ENCODE results near the gene CBL.

The CBL gene

GRCh38 chr11:119282495-119282894 lies 76.4 kb downstream of the CBL start:
- no peak for DNase-seq (ENCODE audit: low read depth)
- TF ChIP-seq, protein P1, sequence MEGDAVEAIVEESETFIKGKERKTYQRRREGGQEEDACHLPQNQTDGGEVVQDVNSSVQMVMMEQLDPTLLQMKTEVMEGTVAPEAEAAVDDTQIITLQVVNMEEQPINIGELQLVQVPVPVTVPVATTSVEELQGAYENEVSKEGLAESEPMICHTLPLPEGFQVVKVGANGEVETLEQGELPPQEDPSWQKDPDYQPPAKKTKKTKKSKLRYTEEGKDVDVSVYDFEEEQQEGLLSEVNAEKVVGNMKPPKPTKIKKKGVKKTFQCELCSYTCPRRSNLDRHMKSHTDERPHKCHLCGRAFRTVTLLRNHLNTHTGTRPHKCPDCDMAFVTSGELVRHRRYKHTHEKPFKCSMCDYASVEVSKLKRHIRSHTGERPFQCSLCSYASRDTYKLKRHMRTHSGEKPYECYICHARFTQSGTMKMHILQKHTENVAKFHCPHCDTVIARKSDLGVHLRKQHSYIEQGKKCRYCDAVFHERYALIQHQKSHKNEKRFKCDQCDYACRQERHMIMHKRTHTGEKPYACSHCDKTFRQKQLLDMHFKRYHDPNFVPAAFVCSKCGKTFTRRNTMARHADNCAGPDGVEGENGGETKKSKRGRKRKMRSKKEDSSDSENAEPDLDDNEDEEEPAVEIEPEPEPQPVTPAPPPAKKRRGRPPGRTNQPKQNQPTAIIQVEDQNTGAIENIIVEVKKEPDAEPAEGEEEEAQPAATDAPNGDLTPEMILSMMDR (conservative IDR thresholded peaks at IDR 0.05; ENCODE audit: control insufficient read depth, insufficient read depth, low read depth, low read length): no peak
- no peak overlapping the region for H3K4me3 ChIP-seq (ENCODE audit: control insufficient read depth, low read depth, low read length)

DNA sequence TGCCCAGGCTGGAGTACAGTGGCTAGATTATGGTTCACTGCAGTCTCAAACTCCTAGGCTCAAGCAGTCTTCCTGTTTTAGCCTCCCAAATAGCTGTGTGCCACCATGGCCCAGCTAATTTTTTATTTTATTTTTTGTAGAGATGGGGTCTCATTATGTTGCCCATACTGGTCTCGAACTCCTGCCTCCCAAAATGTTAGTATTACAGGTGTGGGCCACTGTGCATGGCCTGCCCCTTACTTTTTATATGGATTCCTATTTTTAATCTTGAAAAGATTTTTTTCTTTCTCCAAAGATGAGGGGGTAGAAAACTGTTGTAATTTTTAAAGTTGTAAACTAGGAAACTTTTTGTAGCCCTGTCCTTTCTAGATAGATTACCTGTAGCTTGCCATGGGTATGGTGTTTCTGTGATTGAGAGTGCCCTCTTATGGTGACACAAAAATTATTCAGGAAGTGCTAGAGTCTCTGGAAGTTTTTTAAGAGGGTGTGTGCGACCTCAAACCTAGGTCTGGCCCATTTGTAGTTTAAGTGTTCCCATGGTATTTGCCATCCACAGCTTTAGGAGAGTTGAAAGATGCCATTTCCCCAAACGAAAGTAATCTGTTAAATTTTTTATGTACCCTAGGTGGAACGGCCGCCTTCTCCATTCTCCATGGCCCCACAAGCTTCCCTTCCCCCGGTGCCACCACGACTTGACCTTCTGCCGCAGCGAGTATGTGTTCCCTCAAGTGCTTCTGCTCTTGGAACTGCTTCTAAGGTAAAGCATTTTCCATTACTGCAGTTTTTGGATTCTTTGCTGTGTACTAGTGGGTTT lies 78.4 kb downstream of the CBL start:
- TF ChIP-seq, protein P1 (conservative IDR thresholded peaks at IDR 0.05; ENCODE audit: control insufficient read depth, insufficient read depth, low read depth, low read length): peak; percentile 46
- H3K4me3 ChIP-seq (ENCODE audit: control insufficient read depth, low read depth, low read length): no peak overlapping the region
- peak; percentile 51 for DNase-seq (ENCODE audit: low read depth)

DNA sequence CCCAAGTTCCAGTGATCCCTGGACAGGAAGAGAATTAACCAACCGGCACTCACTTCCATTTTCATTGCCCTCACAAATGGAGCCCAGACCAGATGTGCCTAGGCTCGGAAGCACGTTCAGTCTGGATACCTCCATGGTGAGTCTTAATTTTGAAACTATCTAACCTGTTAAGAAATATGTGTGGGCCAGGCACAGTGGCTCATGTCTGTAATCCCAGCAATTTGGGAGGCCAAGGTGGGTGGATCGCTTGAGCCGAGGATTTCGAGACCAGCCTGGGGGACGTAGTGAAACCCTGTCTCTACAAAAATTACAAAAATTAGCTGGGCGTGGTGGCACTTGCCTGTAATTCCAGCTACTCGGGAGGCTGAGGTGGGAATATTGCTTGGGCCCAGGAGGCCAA lies 79.3 kb downstream of the CBL start:
- TF ChIP-seq, protein P1 (conservative IDR thresholded peaks at IDR 0.05; ENCODE audit: control insufficient read depth, insufficient read depth, low read depth, low read length): no peak
- no peak for DNase-seq (ENCODE audit: low read depth)
- no peak overlapping the region for H3K4me3 ChIP-seq (ENCODE audit: control insufficient read depth, low read depth, low read length)

DNA sequence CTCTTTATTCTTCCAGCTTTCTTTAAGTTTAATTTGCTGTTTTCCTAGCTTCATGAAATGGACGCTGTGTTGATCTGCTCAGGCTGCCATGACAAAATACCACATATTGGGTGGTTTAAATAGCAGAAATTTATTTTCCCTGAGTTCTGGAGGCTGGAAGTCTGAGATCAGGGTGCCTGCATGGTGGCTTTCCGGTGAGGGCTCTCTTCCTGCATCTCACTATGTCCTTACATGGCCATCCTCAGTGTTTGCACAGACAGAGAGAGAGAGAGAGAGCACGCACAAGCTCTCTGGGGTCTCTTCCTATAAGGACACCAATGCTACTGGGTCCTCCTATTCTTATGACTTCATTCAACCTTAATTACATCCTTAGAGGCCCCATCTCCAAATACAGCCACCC lies 82.1 kb downstream of the CBL start:
- H3K4me3 ChIP-seq (ENCODE audit: control insufficient read depth, low read depth, low read length): no peak overlapping the region
- no peak for DNase-seq (ENCODE audit: low read depth)
- TF ChIP-seq, protein P1 (conservative IDR thresholded peaks at IDR 0.05; ENCODE audit: control insufficient read depth, insufficient read depth, low read depth, low read length): no peak

GRCh38 chr11:119290894-119291497 lies 84.9 kb downstream of the CBL start:
- TF ChIP-seq, protein P1 (conservative IDR thresholded peaks at IDR 0.05; ENCODE audit: control insufficient read depth, insufficient read depth, low read depth, low read length): no peak
- no peak for DNase-seq (ENCODE audit: low read depth)

DNA sequence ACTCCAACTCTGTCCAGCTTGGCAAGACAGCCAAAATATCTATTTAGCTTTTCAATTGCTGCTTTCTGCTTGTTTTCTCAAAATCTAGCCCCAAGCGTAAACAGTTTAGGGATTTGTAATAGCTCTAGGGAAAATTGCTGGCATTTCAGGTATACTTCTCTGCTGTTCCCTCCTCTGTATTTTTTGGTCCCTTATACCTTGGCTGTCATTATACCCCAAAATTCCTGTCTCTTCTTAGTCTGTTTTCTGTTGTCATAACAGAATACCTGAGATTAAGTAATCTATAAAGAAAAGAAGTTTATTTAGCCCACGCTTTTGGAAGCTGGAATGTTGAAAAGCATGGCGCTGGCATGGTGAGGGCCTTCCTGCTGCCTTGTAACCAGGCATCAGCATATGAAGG lies 87.3 kb downstream of the CBL start:
- no peak overlapping the region for H3K4me3 ChIP-seq (ENCODE audit: control insufficient read depth, low read depth, low read length)
- TF ChIP-seq, protein P1 (conservative IDR thresholded peaks at IDR 0.05; ENCODE audit: control insufficient read depth, insufficient read depth, low read depth, low read length): no peak
- no peak for DNase-seq (ENCODE audit: low read depth)

More at GRCh38 chr11:119290894-119291497, 84.9 kb downstream of the CBL start:
- no peak overlapping the region for H3K4me3 ChIP-seq (ENCODE audit: control insufficient read depth, low read depth, low read length)
